Esophagus muscularis mucosa (tissue), 4 donors: ENCODE data around the gene XPNPEP1. TPM values are rescaled to one million over a fixed set of nuclear protein-coding genes. Genes with fewer than 3 reads are reported as not detected.
A peak's percentile ranks its signal among the peaks of the same experiment; 100 is the strongest.

Experiments
- DNase-seq: peaks from one replicate; pipeline ENCODE4 v3.0.0-alpha.2; 2017; ENCODE audit errors: extremely low spot score
- H3K27ac ChIP-seq, 4 donors: fragments of 200-600 bp; sonication (generic); replicated peaks in 1 of 4; 1 replicate in 3 of 4; 2 replicates in 1 of 4; pipeline ENCODE4 v1.5.1; 2016 to 2019; ENCODE audit warnings: mild to moderate bottlenecking in 1 of 4
- H3K27me3 ChIP-seq, 4 donors: fragments of 200-600 bp; sonication (generic); one replicate each; pipeline versions ENCODE4 v1.5.1 to v1.6.0; 2016 to 2019
- H3K36me3 ChIP-seq, 4 donors: fragments of 200-600 bp; sonication (generic); one replicate each; pipeline ENCODE4 v1.5.1; 2016 to 2019
- H3K4me1 ChIP-seq, 4 donors: fragments of 200-600 bp; sonication (generic); one replicate each; pipeline ENCODE4 v1.5.1; 2016 to 2019
- H3K4me3 ChIP-seq, 4 donors: fragments of 200-600 bp; sonication (generic); 1 replicate in 2 of 4; 2 replicates in 2 of 4; pipeline ENCODE4 v1.5.1; 2016 to 2019; ENCODE audit warnings: mild to moderate bottlenecking in 4 of 4, moderate library complexity in 1 of 4
- H3K9me3 ChIP-seq, 4 donors: fragments of 200-600 bp; sonication (generic); 1 replicate in 3 of 4; 2 replicates in 1 of 4; pipeline ENCODE4 v1.5.1; 2016 to 2019
- EP300 ChIP-seq: sonication (generic); formaldehyde crosslinking; IDR thresholded peaks from one replicate; pipeline ENCODE4 v1.6.1; 2017; ENCODE audit warnings: antibody characterized with exemption
- POLR2A ChIP-seq: fragments of 450-650 bp; IDR thresholded peaks from one replicate; pipeline ENCODE4 v1.6.1; 2017; ENCODE audit warnings: antibody characterized with exemption, moderate library complexity, mild to moderate bottlenecking, low read depth
- POLR2AphosphoS5 ChIP-seq, 2 donors: sonication (generic); formaldehyde crosslinking; IDR thresholded peaks; one replicate each; pipeline ENCODE4 v1.6.1; 2017; ENCODE audit warnings: antibody characterized with exemption in 2 of 2
- WGBS: methylation state at CpG from one replicate; pipeline ENCODE4 v1.1.5; 2018; 5-methylcytosine and 5-hydroxymethylcytosine counted together
- intact Hi-C: fragments of 100-400 bp; cut with DNase I; formaldehyde crosslinking; loops from one replicate; pipeline ENCODE4 v1.15.1; 2023
- total RNA-seq, 4 donors: library from RNA; depleted of rRNA; stranded (reverse); fragments of >200 nt; gene quantifications; one replicate each; pipeline versions ENCODE4 v1.1.0 to v1.2.1, GENCODE V29; 2016
- TF ChIP-seq, protein P1 (sequence below), 3 experiments: fragments of 200-600 bp in 2 of 3; fragments of 450-650 bp in 1 of 3; sonication (generic) in 2 of 3; IDR thresholded peaks; one replicate each; pipeline ENCODE4 v1.5.1; 2017 to 2019; ENCODE audit warnings: antibody characterized with exemption in 3 of 3, mild to moderate bottlenecking in 2 of 3, moderate library complexity in 1 of 3

Gene XPNPEP1
- total RNA-seq, 4 donors from 2014 or later = 43.2 to 61.9 (median 48.8) TPM

DNA sequence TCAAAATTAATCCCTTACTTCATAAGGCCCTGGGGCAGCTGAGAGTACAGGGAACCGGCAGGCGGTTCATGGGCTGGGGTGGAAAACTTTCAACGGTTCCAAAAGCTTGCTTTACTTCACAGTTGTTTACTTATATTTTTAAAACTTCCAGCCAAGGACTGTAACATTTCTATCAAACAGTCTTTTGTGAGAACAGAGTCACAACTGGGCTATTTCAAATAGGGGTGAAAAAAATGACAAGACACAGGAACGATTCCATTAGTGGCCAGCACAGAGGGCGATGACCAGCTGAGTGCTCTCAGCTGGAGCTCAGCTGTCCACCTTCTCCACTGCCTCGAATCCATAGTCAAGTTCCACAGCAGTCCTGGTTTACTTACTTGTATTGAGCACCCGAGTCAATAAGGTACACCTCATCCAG lies 48.2 kb downstream of the XPNPEP1 start:
- intact Hi-C loops = no loop called here
- no peak for DNase-seq
- Histone ChIP-seq H3K9me3 (no peaks in the 10 kb centered on the region), H3K4me1 (peaks cover 5 to 33% (median 31%) of the 10 kb centered on the region in 4 donors), H3K36me3 (peaks cover 28 to 90% (median 62%) of the 10 kb centered on the region in 4 donors), H3K4me3 (no peak overlapping the region), H3K27ac (peak overlapping the region; percentile 57 to 73 (median 70)), H3K27me3 (no peaks in the 10 kb centered on the region)
- TF ChIP-seq POLR2AphosphoS5 (IDR thresholded peaks at IDR 0.05) (peak; percentile 37 to 38), EP300 (no peak)
- WGBS = 36% methylated on average over 7 of the region's 7 CpGs

DNA sequence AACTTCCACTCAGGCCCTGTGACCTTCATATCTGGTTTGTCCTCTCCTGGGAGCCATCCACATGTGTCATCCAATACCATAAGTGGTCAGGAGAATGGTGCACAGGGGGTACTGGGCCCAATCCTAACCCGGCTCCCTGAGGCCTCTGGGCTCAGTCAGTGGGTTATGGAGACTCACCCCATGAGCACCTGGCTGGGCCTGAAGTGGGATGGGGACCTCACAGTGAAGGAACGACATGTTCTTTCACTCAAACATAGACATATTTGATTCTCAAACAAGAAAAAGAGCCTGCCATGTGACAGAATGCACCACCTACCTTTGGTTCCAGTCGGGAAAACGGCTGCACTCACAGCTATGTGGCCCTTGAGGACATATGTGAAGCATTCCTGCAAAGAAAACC lies 51.8 kb downstream of the XPNPEP1 start:
- Histone ChIP-seq H3K36me3 (peaks cover 50 to 94% (median 75%) of the 10 kb centered on the region in 4 donors), H3K27ac (no peak overlapping the region), H3K27me3 (no peaks in the 10 kb centered on the region), H3K4me3 (no peak overlapping the region), H3K4me1 (peaks cover 5 to 30% (median 27%) of the 10 kb centered on the region in 4 donors), H3K9me3 (no peaks in the 10 kb centered on the region)
- intact Hi-C loops = no loop called here
- TF ChIP-seq EP300 (no peak), POLR2AphosphoS5 (IDR thresholded peaks at IDR 0.05) (no peak), POLR2A (no peak)
- TF ChIP-seq, protein P1, sequence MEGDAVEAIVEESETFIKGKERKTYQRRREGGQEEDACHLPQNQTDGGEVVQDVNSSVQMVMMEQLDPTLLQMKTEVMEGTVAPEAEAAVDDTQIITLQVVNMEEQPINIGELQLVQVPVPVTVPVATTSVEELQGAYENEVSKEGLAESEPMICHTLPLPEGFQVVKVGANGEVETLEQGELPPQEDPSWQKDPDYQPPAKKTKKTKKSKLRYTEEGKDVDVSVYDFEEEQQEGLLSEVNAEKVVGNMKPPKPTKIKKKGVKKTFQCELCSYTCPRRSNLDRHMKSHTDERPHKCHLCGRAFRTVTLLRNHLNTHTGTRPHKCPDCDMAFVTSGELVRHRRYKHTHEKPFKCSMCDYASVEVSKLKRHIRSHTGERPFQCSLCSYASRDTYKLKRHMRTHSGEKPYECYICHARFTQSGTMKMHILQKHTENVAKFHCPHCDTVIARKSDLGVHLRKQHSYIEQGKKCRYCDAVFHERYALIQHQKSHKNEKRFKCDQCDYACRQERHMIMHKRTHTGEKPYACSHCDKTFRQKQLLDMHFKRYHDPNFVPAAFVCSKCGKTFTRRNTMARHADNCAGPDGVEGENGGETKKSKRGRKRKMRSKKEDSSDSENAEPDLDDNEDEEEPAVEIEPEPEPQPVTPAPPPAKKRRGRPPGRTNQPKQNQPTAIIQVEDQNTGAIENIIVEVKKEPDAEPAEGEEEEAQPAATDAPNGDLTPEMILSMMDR (IDR thresholded peaks at IDR 0.05) = no peak
- DNase-seq = no peak
- 98% methylated on average over 4 of the region's 4 CpGs for WGBS

DNA sequence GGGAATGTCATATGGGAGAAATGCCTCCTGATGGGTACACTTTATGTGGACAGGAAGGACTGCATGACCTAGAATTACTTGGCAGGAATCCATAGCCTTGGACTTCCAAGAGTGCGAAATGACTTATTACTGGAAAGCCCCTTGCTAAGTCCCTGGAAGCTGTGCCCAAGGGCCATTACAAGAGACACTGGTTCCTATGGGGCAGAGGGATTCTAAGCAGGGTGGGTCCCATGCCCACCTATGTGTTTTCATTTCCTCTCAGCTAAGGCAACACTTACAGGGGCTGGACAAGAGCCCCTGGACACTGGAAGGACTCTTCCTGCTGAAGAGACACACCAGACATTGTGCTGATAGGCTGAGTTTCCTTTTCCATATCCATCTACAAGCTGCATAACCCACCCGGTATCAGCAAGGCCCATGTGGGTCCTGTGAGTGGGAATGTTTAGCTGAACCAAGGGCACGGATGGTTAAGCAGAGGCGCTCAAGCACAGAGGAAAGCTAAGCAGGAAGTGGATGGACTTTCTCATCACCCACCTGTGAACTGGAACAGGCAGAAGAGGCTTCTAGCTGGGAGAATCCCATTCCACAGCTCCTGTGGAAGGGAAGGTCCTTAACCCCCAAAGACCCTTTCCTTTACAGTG lies 56.2 kb downstream of the XPNPEP1 start:
- Histone ChIP-seq H3K9me3 (peaks cover 0 to 11% (median 4%) of the 10 kb centered on the region in 4 donors), H3K36me3 (peaks cover 62 to 94% (median 85%) of the 10 kb centered on the region in 4 donors), H3K27ac (no peak overlapping the region), H3K27me3 (no peaks in the 10 kb centered on the region), H3K4me3 (no peak overlapping the region), H3K4me1 (peaks cover 0 to 7% (median 3%) of the 10 kb centered on the region in 4 donors)
- intact Hi-C loops = no loop called here
- TF ChIP-seq POLR2A (no peak), EP300 (no peak), POLR2AphosphoS5 (IDR thresholded peaks at IDR 0.05) (no peak)
- TF ChIP-seq, protein P1 (IDR thresholded peaks at IDR 0.05) = no peak
- WGBS = 91% methylated on average over 4 of the region's 4 CpGs
- DNase-seq = no peak

DNA sequence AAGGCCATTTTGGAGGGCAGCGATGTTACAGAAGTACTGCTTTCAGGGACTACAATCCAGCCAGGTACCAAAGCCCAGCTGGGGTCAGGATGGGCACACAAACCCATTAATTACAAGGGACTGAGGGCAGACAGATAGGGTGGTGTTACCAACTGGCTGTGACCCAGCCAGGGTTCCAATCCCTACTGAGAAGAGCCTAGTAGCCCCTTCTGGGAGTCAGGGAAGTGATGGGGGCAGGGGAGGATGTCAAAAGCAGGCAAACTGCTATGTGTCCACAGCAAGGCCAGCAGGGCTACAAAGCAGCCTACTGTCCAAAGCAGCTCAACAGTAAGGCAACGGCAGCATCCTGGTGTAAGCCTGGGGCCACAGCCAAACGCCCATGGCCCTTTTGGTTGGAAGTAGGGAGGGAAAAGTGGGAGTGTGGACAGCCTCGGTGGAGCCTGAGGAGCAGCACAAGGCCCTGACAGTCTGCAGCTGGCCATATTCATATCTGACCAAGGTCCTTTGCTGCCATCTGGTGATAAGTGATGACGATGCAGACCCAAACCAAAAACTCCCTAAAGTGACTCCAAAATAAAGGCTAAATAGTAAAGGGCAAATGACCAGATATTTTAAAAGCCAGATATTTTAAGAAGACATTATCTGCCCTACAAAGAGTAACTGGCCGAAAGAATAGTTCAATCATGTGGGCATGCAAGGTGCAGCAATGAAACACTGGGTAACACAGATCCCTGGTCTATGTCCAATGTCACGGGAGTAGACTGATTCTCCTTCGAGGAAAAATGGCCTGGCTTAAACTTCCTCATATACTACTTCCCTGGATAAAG lies 56.9 kb downstream of the XPNPEP1 start:
- Histone ChIP-seq H3K27ac (no peak overlapping the region), H3K4me3 (no peak overlapping the region), H3K36me3 (peaks cover 56 to 87% (median 77%) of the 10 kb centered on the region in 4 donors), H3K27me3 (no peaks in the 10 kb centered on the region), H3K9me3 (peaks cover 0 to 11% (median 4%) of the 10 kb centered on the region in 4 donors), H3K4me1 (peaks cover 0 to 7% (median 3%) of the 10 kb centered on the region in 4 donors)
- 69% methylated on average over 8 of the region's 8 CpGs for WGBS
- TF ChIP-seq, protein P1 (IDR thresholded peaks at IDR 0.05) = peak in 1 of 3 experiments; percentile 34
- TF ChIP-seq EP300 (no peak), POLR2A (no peak)
- intact Hi-C loops = no loop called here
- no peak for DNase-seq

DNA sequence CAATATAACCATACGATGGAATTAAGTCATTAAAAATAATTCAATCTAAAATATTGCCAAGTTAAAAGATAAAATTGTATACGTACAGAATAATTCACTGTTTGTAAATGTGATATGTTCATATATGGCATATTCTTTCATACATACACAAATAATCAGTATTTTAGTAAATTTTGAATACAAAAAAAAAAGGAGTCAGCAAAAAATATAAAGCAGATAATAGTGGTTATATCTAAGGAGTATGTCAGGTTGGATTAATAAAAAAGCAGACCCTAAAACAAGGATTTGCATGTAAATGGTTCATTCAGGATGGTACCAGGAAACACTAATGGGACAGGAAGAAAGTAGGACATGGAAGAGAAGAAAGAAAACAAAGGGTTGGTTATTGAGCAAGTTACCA lies 59.5 kb downstream of the XPNPEP1 start:
- no peaks in the 10 kb centered on the region for H3K27me3 ChIP-seq
- peaks cover 46 to 61% (median 53%) of the 10 kb centered on the region in 4 donors for H3K36me3 ChIP-seq
- WGBS = 91% methylated on average over 2 of the region's 2 CpGs
- intact Hi-C loops = no loop called here
- H3K4me1 ChIP-seq = peaks cover 0 to 7% (median 3%) of the 10 kb centered on the region in 4 donors
- H3K9me3 ChIP-seq = peaks cover 0 to 11% (median 4%) of the 10 kb centered on the region in 4 donors
- no peak for DNase-seq
- H3K27ac ChIP-seq = no peak overlapping the region
- H3K4me3 ChIP-seq = no peak overlapping the region
- TF ChIP-seq POLR2AphosphoS5 (IDR thresholded peaks at IDR 0.05) (no peak), EP300 (no peak), POLR2A (no peak)
- TF ChIP-seq, protein P1 (IDR thresholded peaks at IDR 0.05) = no peak
